WERI-Rb-1 (cell line): ENCODE results near the gene CLEC19A.

Experiments
- DNase-seq: peaks from one replicate; pipeline ENCODE4 v3.0.0-alpha.2; 2020
- H3K27ac ChIP-seq: fragments of 250-450 bp; sonication (Bioruptor Pico); 2 replicates; pipeline ENCODE4 v1.5.1; 2020; ENCODE audit warnings: mild to moderate bottlenecking, moderate library complexity
- H3K27me3 ChIP-seq: fragments of 250-450 bp; sonication (Bioruptor Pico); 2 replicates; pipeline ENCODE4 v1.5.1; 2021; ENCODE audit warnings: mild to moderate bottlenecking, low read depth, moderate library complexity; ENCODE audit not compliant: insufficient read depth, severe bottlenecking
- H3K36me3 ChIP-seq: fragments of 250-450 bp; sonication (Bioruptor Pico); 2 replicates; pipeline ENCODE4 v1.5.1; 2020; ENCODE audit warnings: mild to moderate bottlenecking, moderate library complexity
- H3K4me3 ChIP-seq: 2 replicates; pipeline ENCODE4 v1.5.1; 2011; ENCODE audit warnings: low read depth, mild to moderate bottlenecking, control low read depth, low read length
- H3K9me3 ChIP-seq: fragments of 250-450 bp; sonication (Bioruptor Pico); 2 replicates; pipeline ENCODE4 v1.5.1; 2021; ENCODE audit warnings: mild to moderate bottlenecking, moderate library complexity; ENCODE audit not compliant: severe bottlenecking
- CTCF ChIP-seq: IDR thresholded peaks from 2 replicates; pipeline ENCODE4 v1.5.1; 2011; ENCODE audit warnings: low read depth, mild to moderate bottlenecking, control low read depth, inconsistent platforms, low read length

Gene CLEC19A

GRCh38 chr16:19359556-19359955, 74.0 kb downstream of the CLEC19A start:
- no peaks in the 10 kb centered on the region for H3K27me3 ChIP-seq
- no peaks in the 10 kb centered on the region for H3K9me3 ChIP-seq
- H3K27ac ChIP-seq = no peak overlapping the region
- H3K36me3 ChIP-seq = no peaks in the 10 kb centered on the region
- no peak for TF ChIP-seq CTCF
- DNase-seq = no peak
- H3K4me3 ChIP-seq = no peak overlapping the region
